ENCODE measurements around the gene A1BG.
"Not testable (repeated sequence)": the region's sequence is repeated elsewhere in the genome, so short reads cannot be mapped to it uniquely, and the experiment has no call there.

A1BG gene

GRCh38 chr19:58325311-58326022 is 27.8 kb downstream of the A1BG start:
- H4K20me1 ChIP-seq, result peaks cover 36% of the 10 kb centered on the region
- peak overlapping the region; percentile 92 for H3K4me3 ChIP-seq
- H3K9me3 ChIP-seq, result no peaks in the 10 kb centered on the region
- TF ChIP-seq Cebpa-rat (IDR thresholded peaks at IDR 0.05), result no peak
- peaks cover 38% of the 10 kb centered on the region for H3K4me1 ChIP-seq
- peak overlapping the region; percentile 95 for H3K4me2 ChIP-seq
- no peaks in the 10 kb centered on the region for H3K27me3 ChIP-seq
- H3K9ac ChIP-seq, result peak overlapping the region; percentile 82
- H3K36me3 ChIP-seq, result peaks cover 20% of the 10 kb centered on the region
- peak overlapping the region; percentile 75; the same call in 1 of the 2 replicates for H3K27ac ChIP-seq

- H3K4me3 ChIP-seq, result no peak overlapping the region
Observed at GRCh38 chr19:58319241-58319640, 34.1 kb downstream of the A1BG start.

GRCh38 chr19:58318297-58318696 is 35.0 kb downstream of the A1BG start:
- Histone ChIP-seq H4K20me1 (peaks cover 89% of the 10 kb centered on the region), H3K4me1 (no peaks in the 10 kb centered on the region), H3K27ac (no peak overlapping the region), H3K9ac (no peak overlapping the region), H3K4me3 (no peak overlapping the region), H3K9me3 (no peaks in the 10 kb centered on the region), H3K27me3 (no peaks in the 10 kb centered on the region), H3K36me3 (peaks cover 68% of the 10 kb centered on the region), H3K4me2 (no peak overlapping the region)
- no peak for TF ChIP-seq Cebpa-rat (IDR thresholded peaks at IDR 0.05)

More at GRCh38 chr19:58319241-58319640, 34.1 kb downstream of the A1BG start:
- Histone ChIP-seq H3K9me3 (no peaks in the 10 kb centered on the region), H3K4me1 (no peaks in the 10 kb centered on the region), H3K36me3 (peaks cover 60% of the 10 kb centered on the region), H3K9ac (no peak overlapping the region), H3K27me3 (no peaks in the 10 kb centered on the region), H3K4me2 (no peak overlapping the region), H4K20me1 (peaks cover 87% of the 10 kb centered on the region), H3K27ac (no peak overlapping the region)
- no peak for TF ChIP-seq Cebpa-rat (IDR thresholded peaks at IDR 0.05)

GRCh38 chr19:58317476-58318072 is 35.7 kb downstream of the A1BG start:
- H4K20me1 ChIP-seq, result peaks cover 89% of the 10 kb centered on the region
- TF ChIP-seq Cebpa-rat (IDR thresholded peaks at IDR 0.05), result no peak
- peaks cover 68% of the 10 kb centered on the region for H3K36me3 ChIP-seq
- H3K9me3 ChIP-seq, result no peaks in the 10 kb centered on the region
- no peak overlapping the region for H3K27ac ChIP-seq
- no peak overlapping the region for H3K4me2 ChIP-seq
- no peaks in the 10 kb centered on the region for H3K27me3 ChIP-seq
- H3K4me3 ChIP-seq, result no peak overlapping the region
- no peak overlapping the region for H3K9ac ChIP-seq
- H3K4me1 ChIP-seq, result no peaks in the 10 kb centered on the region

GRCh38 chr19:58315580-58315979 is 37.7 kb downstream of the A1BG start:
- H3K9ac ChIP-seq, result no peak overlapping the region
- no peaks in the 10 kb centered on the region for H3K4me1 ChIP-seq
- peaks cover 94% of the 10 kb centered on the region for H4K20me1 ChIP-seq
- no peaks in the 10 kb centered on the region for H3K27me3 ChIP-seq
- no peak overlapping the region for H3K4me3 ChIP-seq
- no peak for TF ChIP-seq Cebpa-rat (IDR thresholded peaks at IDR 0.05)
- H3K36me3 ChIP-seq, result peaks cover 80% of the 10 kb centered on the region
- H3K4me2 ChIP-seq, result no peak overlapping the region
- H3K9me3 ChIP-seq, result no peaks in the 10 kb centered on the region
- no peak overlapping the region for H3K27ac ChIP-seq

GRCh38 chr19:58311345-58311865 is 41.9 kb downstream of the A1BG start:
- no peak overlapping the region for H3K4me2 ChIP-seq
- H3K4me1 ChIP-seq, result peaks cover 9% of the 10 kb centered on the region
- no peak overlapping the region for H3K27ac ChIP-seq
- peaks cover 99% of the 10 kb centered on the region for H3K36me3 ChIP-seq
- no peak for TF ChIP-seq Cebpa-rat (IDR thresholded peaks at IDR 0.05)
- no peak overlapping the region for H3K9ac ChIP-seq
- no peaks in the 10 kb centered on the region for H3K27me3 ChIP-seq
- no peaks in the 10 kb centered on the region for H3K9me3 ChIP-seq
- no peak overlapping the region for H3K4me3 ChIP-seq
- peaks cover 86% of the 10 kb centered on the region for H4K20me1 ChIP-seq

GRCh38 chr19:58310685-58311084 is 42.6 kb downstream of the A1BG start:
- not testable (repeated sequence) for H3K4me3 ChIP-seq, H3K27ac ChIP-seq, H3K27me3 ChIP-seq, H3K9ac ChIP-seq, H3K9me3 ChIP-seq, H3K4me2 ChIP-seq
- Histone ChIP-seq H3K4me1 (peaks cover 14% of the 10 kb centered on the region), H3K36me3 (peaks cover 95% of the 10 kb centered on the region), H4K20me1 (peaks cover 83% of the 10 kb centered on the region)

GRCh38 chr19:58307736-58308135 is 45.6 kb downstream of the A1BG start:
- H4K20me1 ChIP-seq, result peaks cover 78% of the 10 kb centered on the region
- no peak overlapping the region for H3K27ac ChIP-seq
- H3K9ac ChIP-seq, result no peak overlapping the region
- H3K4me3 ChIP-seq, result no peak overlapping the region
- H3K36me3 ChIP-seq, result peaks cover 74% of the 10 kb centered on the region
- no peak overlapping the region for H3K4me2 ChIP-seq
- TF ChIP-seq Cebpa-rat (IDR thresholded peaks at IDR 0.05), result no peak
- peaks cover 22% of the 10 kb centered on the region for H3K4me1 ChIP-seq
- no peaks in the 10 kb centered on the region for H3K27me3 ChIP-seq
- no peaks in the 10 kb centered on the region for H3K9me3 ChIP-seq

GRCh38 chr19:58305932-58306323 is 47.4 kb downstream of the A1BG start:
- H3K27ac ChIP-seq, result peak overlapping the region; percentile 85

More at GRCh38 chr19:58305932-58306323, 47.4 kb downstream of the A1BG start:
- Histone ChIP-seq H4K20me1 (peaks cover 77% of the 10 kb centered on the region), H3K9ac (peak overlapping the region; percentile 87), H3K27me3 (no peaks in the 10 kb centered on the region), H3K4me3 (peak overlapping the region; percentile 79), H3K4me1 (peaks cover 22% of the 10 kb centered on the region), H3K36me3 (peaks cover 71% of the 10 kb centered on the region), H3K4me2 (peak overlapping the region; percentile 93), H3K9me3 (no peaks in the 10 kb centered on the region; the same call in 1 of the 2 replicates)
- no peak for TF ChIP-seq Cebpa-rat (IDR thresholded peaks at IDR 0.05)
